KG1 (cell line): ENCODE data around the gene SKA2.
"Not testable (repeated sequence)": the region's sequence is repeated elsewhere in the genome, so short reads cannot be mapped to it uniquely, and the experiment has no call there.

Source experiments
- DNase-seq: peaks from one replicate; lab custom pipeline; 2025; lab: John Stamatoyannopoulos, UW

The SKA2 gene

GRCh38 chr17:59151591-59151990, 3.4 kb downstream of the SKA2 start:
- DNase-seq = no peak

DNA sequence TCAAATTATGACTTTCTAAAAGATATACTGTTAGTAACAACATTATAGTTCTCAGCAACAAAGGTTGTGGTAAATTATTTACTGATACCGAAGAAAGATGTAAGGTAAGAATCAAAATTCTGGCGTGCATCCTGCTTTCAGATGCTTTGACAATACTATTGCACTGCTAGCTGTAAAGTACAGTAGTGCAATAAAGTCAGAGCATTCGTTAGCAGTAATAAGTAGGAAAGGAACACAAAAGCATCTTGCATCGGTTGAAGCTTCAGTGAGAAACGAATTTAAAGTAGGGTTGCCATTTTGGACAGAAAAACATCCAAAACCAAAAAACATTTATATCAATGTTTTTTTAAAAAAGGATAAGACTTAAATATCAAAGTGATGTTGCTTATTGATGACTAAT, 4.0 kb downstream of the SKA2 start:
- DNase-seq = no peak

DNA sequence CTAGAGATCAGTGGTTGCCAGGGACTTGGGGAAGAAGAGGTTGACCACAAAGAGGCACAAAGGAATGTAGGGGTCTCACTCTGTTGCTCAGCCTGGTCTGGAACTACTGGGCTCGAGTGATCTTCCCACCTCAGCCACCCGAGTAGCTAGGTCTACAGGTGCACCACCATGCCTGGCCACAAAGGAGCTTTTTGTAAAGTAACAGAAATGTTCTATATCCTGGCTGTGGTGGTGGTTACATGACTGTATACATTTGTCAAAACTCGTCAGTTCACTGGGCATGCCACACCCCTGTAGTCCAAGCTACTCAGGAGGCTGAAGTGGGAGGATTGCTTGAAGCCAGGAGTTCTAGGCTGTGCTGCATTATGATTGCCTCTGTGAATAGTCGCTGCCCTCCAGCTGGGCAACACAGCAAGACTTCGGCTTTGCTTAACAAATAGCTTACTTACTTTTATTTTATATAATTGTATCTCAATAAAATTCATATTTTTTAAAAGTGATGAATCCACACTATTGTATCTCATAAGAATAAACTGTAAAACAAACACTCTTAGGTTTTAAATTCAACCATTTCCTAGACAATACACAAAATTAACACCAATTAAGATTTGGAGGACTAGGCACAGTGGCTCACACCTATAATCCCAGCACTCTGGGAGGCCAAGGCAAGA, 5.0 kb downstream of the SKA2 start:
- no peak for DNase-seq

DNA sequence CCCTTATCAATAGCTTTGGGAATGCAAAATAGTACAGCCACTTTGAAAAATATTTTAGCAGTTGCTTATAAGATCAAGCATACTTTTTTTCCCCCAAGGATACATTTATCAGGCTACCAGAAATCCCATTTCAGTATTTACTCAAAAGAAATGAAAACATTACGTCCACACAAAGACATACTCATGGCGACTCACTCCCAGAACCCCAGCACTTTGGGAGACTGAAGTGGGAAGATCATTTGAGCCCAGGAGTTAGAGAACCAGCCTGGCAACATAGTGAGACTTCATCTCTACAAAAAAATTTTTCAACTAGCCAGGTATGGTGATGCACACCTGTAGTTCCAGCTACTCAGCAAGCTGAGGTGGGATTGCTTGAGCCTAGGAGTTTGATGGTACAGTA, 5.9 kb downstream of the SKA2 start:
- DNase-seq = no peak

- no peak for DNase-seq
Measured at GRCh38 chr17:59145571-59146096, 9.4 kb downstream of the SKA2 start.

GRCh38 chr17:59141860-59142259, 13.1 kb downstream of the SKA2 start:
- no peak for DNase-seq

- no peak for DNase-seq
Measured at GRCh38 chr17:59139939-59140338, 15.0 kb downstream of the SKA2 start.

DNA sequence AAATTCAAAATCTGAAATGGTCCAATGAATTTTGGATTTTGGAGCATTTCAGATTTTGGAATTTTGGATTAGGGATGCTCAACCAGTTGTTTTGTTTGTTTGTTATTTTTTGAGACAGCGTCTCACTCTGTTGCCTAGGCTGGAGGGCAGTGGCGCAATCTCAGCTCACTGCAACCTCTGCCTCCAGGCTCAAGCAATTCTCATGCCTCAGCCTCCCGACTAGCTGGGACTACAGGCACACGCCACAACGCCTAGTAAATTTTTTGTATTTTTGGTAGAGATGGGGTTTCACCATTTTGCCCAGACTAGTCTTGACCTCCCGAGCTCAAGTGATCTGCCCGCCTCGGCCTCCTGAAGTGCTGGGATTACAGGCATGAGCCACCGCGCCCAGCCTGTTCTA, 16.6 kb downstream of the SKA2 start:
- DNase-seq = not testable (repeated sequence)

GRCh38 chr17:59131131-59131530, 23.9 kb downstream of the SKA2 start:
- DNase-seq = no peak

DNA sequence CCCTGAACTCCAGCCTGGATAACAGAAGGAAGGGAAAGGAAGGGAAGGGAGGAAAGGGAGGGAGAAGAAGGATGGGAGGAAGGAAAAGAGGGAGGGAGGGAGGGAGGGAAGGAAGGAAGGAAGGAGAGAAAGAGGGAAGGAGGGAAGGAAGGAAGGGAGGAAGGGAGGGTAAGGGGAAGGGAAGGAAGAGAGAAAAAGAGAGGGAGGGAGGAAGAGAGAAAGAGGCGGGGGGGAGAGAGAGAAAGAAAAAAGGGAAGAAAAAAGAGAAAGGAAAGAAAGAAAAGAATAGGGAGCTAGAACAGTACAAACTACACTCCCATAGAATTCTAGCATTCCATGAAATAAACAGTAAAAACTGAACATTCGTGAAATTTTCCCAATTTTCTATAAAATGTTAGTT, 25.2 kb downstream of the SKA2 start:
- DNase-seq = no peak

- no peak for DNase-seq
Measured at GRCh38 chr17:59126809-59127417, 28.1 kb downstream of the SKA2 start.

- DNase-seq = no peak
Measured at GRCh38 chr17:59124665-59125064, 30.3 kb downstream of the SKA2 start.

DNA sequence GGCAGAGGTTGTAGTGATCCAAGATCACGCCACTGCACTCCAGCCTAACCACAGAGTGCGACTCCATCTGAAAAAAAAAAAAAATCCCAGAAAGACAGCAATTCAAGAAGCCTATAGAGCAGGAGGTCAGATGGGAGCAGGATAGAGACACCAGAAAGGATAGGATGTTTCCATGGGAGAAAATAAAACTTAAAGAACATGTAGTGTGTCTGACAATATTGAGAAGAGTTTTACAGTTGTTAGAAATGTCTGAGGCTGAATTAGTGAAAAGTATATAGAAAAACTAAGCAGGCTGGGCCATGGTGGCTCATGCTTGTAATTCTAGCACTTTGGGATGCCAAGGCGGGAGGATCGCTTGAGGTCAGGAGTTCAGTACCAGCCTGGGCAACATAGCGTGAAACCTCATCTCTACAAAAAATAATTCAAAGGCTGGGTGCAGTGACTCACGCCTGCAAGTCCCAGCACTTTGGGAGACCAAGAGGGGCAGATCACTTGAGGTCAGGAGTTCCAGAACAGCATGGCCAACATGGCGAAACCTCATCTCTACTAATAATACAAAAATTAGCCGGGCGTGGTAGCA, 33.0 kb downstream of the SKA2 start:
- DNase-seq = no peak

- no peak for DNase-seq
Measured at GRCh38 chr17:59115474-59115873, 39.5 kb downstream of the SKA2 start.

GRCh38 chr17:59111539-59111938, 43.4 kb downstream of the SKA2 start:
- DNase-seq = no peak

- no peak for DNase-seq
Measured at GRCh38 chr17:59110973-59111372, 44.0 kb downstream of the SKA2 start.

DNA sequence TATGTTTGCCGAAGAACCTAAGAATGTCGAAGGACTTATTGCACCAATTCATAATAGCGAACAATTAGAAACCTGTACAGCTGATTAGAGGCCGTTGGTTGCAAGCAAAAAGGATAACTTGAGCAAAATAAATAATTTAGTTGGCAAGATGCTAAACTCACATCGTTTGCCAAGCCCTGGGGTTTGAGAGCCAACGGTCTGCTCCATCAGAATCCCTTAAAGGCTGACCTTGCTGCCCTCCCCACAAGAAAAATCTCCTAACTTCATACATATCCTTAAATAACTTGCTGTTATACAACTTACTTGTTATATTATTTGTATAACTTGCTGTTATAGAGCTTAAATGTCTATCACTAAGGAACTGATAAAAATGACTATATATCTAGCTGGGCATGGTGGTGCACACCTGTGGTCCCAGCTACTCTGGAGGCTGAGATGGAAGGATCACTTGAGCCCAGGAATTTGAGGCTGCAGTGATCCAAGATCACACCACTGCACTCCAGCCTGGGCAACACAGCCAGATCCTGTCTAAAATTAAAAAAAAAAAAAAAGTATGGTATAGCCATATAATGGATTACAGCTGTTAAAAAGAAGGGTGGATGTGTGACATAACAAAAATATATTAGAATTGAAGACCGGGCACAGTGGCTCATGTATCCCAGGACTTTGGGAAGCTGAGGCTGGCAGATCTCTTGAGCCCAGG, 46.4 kb downstream of the SKA2 start:
- DNase-seq = no peak

DNA sequence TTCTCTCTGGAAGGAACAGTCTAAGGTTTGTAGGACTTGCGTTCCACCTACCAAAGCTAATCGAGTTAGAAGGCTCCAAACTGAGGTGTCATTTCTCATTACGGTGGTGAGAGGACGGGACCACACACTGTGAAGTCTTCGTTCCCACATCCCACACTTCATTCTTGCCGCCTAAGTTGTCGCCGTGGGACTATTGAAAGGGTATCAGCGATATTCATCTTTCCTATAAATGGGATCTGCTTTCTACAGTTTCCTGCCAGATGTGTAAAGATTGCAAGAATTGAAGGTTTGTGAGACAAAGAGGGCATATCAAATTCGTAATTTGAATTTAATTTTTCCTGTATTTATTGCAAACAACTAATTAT, 47.7 kb downstream of the SKA2 start:
- peak; percentile 21 for DNase-seq

DNA sequence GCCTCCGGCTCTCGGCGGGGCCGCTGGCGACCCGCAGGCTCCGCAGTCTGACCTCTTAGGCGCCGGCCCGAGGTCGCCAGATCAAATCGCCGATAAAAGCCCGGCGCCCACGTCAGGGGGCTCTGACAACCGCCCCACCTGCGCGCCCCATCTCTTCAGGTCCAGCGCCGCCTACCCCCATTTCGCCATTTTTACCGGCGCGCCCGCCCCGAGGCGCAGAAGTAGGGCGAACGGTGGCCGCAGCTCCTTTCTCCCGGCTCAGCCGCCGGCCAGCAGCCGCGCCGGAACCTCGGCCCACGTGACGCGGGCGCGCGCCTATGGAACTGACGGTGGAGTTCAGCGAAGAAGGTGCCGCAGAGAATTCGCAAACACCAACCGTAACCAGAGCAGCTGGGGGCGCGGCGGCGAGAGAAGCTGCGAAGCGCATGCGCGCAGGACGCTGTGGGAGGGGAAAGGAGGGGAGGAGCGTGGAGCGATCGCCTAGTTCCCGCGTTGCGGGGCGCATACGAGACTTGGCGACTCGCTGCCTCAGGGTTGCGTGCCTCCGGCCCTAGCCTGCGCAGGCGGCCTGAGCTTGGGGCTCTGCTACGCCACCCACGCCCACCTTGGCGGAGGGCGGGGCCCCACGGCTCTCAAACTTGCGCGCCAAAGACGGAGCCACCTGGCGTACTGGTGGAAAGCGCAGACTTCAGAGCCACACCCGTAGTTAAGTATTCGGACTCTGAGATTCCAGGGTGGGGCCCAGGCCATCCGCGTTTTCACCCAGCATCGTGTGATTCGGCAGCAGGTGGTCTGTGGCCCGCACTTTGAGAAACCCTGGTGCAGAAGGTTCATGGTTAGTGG, 48.3 kb downstream of the SKA2 start, which contains the start of gene TRIM37:
Gene TRIM37, minus strand, starts transcription at position 418 of the 843 bp plus-strand sequence. CDS start 419 bp downstream, outside the sequence.
- DNase-seq = peak; percentile 94

DNA sequence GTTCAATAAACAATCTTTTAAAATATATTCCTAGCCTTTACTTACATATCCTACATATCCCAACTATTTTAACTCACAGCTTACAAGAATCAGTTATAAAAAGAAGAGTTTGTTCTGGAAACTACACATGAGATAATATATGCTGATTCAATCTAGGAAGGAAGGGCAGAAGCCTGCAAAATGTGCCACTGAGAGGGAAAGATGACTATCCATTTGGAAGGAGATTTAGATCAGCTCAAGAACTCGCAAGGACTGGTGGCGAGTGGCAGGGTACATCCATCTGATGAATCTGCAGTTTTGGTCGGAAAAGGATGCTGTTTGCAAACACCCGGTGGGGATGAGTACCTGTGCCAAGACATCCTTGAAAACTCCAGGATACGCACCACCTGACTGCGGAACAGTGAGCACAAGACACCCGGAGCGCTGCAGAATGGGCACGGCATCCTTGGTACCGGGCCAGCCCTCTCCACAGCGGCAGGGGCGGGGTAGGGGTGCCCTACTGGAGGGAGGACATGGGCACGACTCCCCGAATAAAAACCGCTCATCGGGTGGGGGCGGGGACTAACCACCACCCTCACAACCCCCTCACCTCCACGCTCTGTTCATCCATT, 49.0 kb downstream of the SKA2 start:
- DNase-seq = peak; percentile 16

DNA sequence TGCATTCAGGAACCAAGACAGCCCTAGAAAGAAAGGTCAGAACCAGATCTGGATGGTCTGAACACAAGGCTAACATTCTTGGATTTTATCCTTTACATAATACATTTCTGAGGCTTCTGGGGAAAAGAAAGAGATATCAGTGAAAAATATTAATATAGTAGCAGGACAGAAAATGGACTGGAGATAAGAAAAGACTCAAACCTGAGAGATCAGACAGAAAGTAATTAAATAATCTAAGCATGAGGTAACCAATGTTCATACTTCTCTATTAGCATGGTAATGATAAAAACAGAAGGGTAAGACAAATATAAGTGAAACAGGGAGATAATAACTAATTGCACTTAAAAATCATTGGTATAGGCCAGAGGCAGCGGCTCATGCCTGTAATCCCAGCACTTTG, 53.8 kb downstream of the SKA2 start:
- no peak for DNase-seq
